GM19324 (cell line): ENCODE measurements around the gene SMIM31.

Experiments
- ATAC-seq: cut with Tn5 transposase; IDR thresholded peaks from one replicate; pipeline ENCODE4 v1.9.1; 2021; ENCODE audit warnings: mild to moderate bottlenecking, moderate library complexity; ENCODE audit not compliant: unreplicated experiment, low FRiP score

The SMIM31 gene

DNA sequence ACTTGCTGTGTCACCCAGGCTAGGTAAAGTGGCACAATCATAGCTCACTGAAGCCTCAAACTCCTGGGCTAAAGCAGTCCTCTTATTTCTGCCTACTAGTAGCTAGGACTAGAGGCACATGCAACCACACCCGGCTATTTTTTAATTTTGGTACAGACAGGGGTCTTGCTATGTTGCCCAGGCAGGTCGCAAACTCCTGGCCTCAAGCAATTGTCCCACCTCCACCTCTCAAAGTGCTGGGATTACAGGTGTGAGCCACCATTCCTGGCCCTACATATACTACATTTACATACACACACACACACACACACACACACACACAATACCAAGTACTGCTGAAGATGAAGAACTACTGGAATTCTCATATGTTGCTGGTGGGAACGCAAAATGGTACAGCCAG is 26.9 kb downstream of the SMIM31 start:
- ATAC-seq: no peak

DNA sequence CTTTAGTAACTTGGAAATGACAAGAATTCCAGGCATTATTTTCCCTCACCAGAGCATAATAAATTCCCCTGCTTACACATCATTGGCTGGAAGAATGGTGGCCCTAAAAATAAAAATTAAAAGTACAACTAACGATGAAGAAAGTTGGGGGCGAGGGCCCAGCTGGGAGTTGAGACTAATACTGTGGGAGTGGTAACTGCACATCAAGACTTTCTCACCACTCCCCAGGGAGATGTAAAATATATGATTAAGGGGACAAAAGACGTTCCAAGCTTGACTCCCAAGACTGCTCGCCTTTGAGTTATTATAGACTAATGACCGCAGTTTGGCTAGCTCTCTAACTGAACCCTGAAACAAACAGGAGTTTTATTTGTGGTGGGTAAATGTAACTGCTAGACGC is 30.0 kb downstream of the SMIM31 start:
- no peak for ATAC-seq

DNA sequence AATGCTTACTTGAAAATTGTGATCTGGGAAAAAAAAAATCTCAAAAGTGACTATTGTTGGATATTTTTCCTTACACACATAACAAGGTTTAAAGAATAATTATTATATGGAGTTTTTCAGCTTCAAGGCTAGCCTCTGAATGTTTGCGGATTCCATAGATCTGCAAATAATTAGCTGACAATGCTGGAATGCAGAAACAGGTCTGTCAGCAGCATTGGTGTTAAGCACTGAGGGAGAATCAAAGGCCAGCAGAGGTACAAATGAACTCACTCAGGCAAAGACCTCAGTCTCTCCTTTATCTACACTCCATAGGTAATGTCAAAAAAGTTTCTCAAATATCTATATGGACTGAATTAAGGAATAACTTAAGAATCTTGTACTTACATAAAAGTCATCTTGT is 35.1 kb downstream of the SMIM31 start:
- ATAC-seq: no peak

DNA sequence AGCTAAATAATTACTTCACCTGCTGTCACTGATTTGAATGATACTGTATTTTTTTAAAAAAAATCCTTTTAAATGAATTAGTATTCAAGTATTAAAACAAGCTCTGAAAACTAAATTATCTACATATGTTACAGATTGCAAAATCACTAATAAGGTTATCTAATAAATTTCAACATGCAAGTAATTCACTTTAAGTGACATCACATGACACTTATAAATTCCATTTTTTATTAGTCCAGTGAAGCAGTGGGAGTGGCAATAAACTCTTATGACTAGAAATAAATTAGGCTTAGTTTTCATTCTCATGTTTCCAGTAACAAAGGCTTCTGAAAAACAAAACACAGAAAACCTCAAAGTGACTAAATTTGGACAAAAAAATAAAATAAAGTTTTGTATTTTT is 36.3 kb downstream of the SMIM31 start:
- ATAC-seq: no peak

DNA sequence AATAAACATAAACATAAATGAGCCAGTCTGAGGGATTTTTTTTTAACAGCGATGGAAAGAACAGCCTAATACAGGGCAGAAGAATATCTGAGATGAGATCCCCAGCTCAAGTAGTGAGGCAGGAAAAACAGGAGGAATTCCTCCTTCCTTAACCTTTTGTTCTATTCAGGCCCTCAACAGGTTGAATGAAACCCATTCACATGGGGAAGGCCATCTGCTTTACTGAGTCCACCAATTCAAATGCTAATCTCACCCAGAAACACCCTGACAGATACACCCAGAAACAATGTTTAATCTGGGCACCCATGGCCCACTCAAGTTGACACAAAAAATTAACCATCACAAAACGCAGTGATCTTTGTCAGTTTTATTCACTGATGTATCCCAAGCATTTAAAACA is 45.5 kb downstream of the SMIM31 start:
- ATAC-seq: no peak

DNA sequence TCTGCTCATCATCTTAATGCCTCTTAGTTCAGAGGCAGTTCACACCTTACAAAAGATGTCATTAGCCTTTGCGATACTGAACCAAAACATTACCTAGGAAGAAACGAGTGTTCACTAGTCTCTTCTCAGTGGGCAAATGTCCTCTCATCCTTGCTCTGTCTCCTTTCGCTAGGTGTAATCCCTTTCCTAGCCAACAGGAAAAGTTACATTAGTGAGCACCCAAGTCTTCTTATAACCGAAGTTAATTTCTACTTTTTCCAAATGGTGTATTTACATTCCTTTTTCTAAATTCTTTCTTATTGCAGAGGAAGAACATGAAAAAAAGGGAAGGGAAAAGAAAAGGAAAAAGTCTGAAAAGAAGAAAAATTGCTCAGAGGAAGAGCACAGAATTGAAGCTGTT is 46.9 kb downstream of the SMIM31 start:
- ATAC-seq: no peak

GRCh38 chr4:164802301-164802901 is 48.5 kb downstream of the SMIM31 start:
- no peak for ATAC-seq

DNA sequence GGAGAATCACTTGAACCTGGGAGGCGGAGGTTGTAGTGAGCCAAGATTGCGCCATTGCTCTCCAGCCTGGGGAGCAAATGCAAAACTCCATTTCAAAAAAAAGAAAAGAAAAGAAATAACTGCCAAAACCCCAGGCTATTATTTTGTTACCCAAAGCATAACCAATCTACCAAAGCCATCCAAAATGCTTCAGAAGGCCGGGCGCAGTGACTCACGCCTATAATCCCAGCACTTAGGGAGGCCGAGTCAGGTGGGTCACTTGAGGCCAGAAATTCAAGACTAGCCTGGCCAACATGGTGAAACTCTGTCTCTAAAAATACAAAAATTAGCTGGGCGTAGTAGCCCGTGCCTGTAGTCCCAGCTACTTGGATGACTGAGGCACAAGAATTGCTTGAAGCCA is 49.8 kb downstream of the SMIM31 start:
- ATAC-seq: no peak

DNA sequence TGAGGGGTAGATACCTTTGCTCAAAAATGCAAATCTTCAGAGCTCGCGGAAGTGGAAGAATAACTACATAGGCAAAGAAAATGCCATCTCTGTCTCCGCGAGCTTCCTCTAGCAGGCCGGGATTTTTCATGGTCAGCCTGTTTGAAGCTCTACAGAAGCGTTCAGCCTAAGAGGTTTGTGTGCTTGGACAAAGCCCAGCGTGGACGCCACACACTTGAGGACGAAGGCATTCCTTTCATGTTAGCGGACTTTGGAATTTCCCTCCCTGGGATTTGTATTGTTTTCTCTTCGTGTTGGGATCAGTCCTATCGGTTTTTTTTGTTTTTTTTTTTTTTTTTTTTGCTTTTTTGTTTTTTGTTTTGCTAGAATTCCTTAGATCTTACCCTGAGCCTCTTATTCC is 53.7 kb downstream of the SMIM31 start:
- ATAC-seq: no peak

GRCh38 chr4:164813554-164813953 is 59.6 kb downstream of the SMIM31 start:
- ATAC-seq: no peak

DNA sequence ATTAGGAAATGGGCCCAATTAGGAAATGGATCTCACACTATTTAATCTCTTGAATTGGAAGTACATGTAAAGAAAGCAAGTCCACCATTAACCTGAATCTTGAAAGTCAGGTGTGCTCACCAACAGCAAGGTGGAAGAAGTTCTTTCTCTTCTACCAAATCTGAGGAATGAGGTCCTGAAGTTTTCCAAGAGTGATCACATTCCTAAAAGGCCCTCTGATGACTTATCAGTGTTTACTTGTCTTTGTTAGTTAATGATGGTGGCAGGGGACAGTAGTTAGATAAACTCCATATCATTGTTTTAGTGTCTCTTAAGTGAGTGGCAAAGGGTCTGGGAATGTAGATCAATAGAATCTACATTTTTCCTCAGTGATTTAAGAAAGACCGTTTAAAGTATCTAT is 61.8 kb downstream of the SMIM31 start:
- no peak for ATAC-seq

DNA sequence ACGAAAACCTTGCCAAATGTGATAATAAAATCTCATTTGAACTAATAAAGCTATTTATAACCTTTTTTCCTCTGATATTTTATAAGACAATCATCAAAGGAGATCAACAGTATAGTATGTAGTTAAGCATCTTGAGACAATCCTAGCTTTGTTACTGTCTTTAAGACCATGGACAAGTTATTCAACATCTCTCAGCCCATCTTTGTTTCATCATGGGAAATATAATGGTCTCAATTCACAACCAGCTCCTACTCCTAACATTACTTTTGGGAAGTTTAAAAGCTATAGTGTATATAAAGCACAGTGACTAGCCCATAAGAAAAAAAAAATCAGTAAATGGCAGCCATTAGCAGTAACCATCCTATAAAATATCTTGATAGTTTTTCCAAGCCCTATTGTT is 65.4 kb downstream of the SMIM31 start:
- ATAC-seq: no peak

- no peak for ATAC-seq
These were observed 67.8 kb downstream of the SMIM31 start for GRCh38 chr4:164821711-164822110.

GRCh38 chr4:164824581-164824980 is 70.7 kb downstream of the SMIM31 start:
- no peak for ATAC-seq

GRCh38 chr4:164828955-164829354 is 75.0 kb downstream of the SMIM31 start:
- no peak for ATAC-seq

DNA sequence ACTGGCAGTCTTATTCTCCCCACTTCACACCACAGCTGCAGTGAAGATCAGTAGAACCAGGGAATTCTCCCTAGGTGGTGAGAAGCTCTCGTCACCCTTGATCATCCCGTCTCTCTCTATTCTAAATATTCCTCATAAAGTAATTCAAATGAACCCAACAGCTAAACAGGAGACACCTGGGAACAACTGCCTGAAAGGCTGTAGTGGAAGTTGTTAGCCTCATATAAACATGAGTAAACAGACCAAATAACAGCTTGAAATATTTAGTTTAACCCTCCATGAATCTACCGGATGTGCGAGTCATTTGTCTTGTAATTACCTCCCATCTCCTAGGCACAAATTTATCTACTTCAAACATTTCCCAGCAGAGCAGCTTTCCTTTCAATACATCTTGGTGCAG is 92.6 kb downstream of the SMIM31 start:
- no peak for ATAC-seq

DNA sequence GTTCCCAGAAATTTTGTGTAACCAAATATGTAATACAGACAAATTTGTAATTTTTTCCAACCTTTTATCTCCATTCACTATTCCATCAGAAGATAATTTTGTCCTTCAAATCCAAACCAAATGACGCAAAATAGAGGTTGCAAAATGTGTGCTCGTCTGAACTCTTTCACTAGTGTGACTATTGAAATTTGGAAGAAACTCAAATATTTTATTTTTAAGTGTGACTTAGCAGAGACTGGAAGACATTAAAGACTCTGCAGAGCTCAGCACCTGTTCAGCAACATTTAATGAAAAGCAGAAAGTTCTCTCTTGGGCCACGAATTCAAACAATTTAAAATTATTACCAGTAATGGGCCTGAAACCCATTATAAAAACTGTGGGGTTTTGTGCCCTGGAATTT is 93.1 kb downstream of the SMIM31 start:
- ATAC-seq: no peak

- ATAC-seq: peak; percentile 73
These were observed 94.2 kb downstream of the SMIM31 start for GRCh38 chr4:164847967-164848649.
